Measurements from ENCODE around the gene ABCB8. TPM values are rescaled to one million over a fixed set of nuclear protein-coding genes. Genes with fewer than 3 reads are reported as not detected.

The ABCB8 gene
- total and polyA plus RNA-seq, 5 experiments from 2014 or later, result 17.1 to 74.7 (median 18.4) TPM

GRCh38 chr7:150999001-150999400 is 29.2 kb upstream of the ABCB8 start:
- ATAC-seq (no peak), DNase-seq (no peak)
- Mint-ChIP-seq H3K27me3 (peaks cover 0 to 3% (median 0%) of the 10 kb centered on the region in 5 donors), H3K9me3 (no peaks in the 10 kb centered on the region), H3K4me1 (peaks cover 15 to 50% (median 42%) of the 10 kb centered on the region in 4 donors), H3K4me3 (peak overlapping the region in 3 of 10 donors; percentile 1 to 24 (median 9)), H3K27ac (peak overlapping the region in 2 of 10 donors; percentile 20 to 27), H3K36me3 (no peaks in the 10 kb centered on the region)
- POLR2A ChIA-PET, result interaction anchor here (1.5 to 3.6 kb wide), 3 partner anchors 9 to 15 kb away, joined by 5 to 17 read pairs (median 6); no protein-coding TSS in a partner anchor

GRCh38 chr7:150999497-151000230 is 28.6 kb upstream of the ABCB8 start:
- POLR2A ChIA-PET, result interaction anchor here (2.2 to 3.6 kb wide), 2 partner anchors 10 to 11 kb away, joined by 7 to 17 read pairs; no protein-coding TSS in a partner anchor
- Mint-ChIP-seq H3K27me3 (peaks cover 0 to 5% (median 0%) of the 10 kb centered on the region in 5 donors), H3K9me3 (no peaks in the 10 kb centered on the region), H3K4me1 (peaks cover 12 to 43% (median 37%) of the 10 kb centered on the region in 4 donors), H3K4me3 (peak overlapping the region in 2 of 10 donors; percentile 9 to 20), H3K36me3 (no peaks in the 10 kb centered on the region), H3K27ac (peak overlapping the region in 2 of 10 donors; percentile 20 to 27)
- DNase-seq (peak in 1 of 10 donors; percentile 38), ATAC-seq (peak in 1 of 2 donors; percentile 38)

GRCh38 chr7:151000897-151001495 is 27.3 kb upstream of the ABCB8 start:
- DNase-seq (no peak), ATAC-seq (no peak)
- H3K27me3 Mint-ChIP-seq, result peaks cover 0 to 5% (median 0%) of the 10 kb centered on the region in 5 donors
- H3K9me3 Mint-ChIP-seq, result no peaks in the 10 kb centered on the region
- no peaks in the 10 kb centered on the region for H3K36me3 Mint-ChIP-seq
- POLR2A ChIA-PET, result interaction anchor here (2.2 kb wide), 1 partner anchor 9 kb away, joined by 7 read pairs; no protein-coding TSS in a partner anchor
- H3K4me3 Mint-ChIP-seq, result no peak overlapping the region
- peak overlapping the region in 2 of 10 donors; percentile 53 to 70 for H3K27ac Mint-ChIP-seq
- peaks cover 12 to 42% (median 32%) of the 10 kb centered on the region in 4 donors for H3K4me1 Mint-ChIP-seq

- no peak for ATAC-seq
Observed at GRCh38 chr7:151001546-151001945, 26.7 kb upstream of the ABCB8 start.

GRCh38 chr7:151003572-151003971 is 24.7 kb upstream of the ABCB8 start:
- H3K27ac Mint-ChIP-seq, result no peak overlapping the region
- H3K4me1 Mint-ChIP-seq, result peaks cover 11 to 38% (median 29%) of the 10 kb centered on the region in 4 donors
- H3K9me3 Mint-ChIP-seq, result no peaks in the 10 kb centered on the region
- ATAC-seq (no peak), DNase-seq (no peak)
- POLR2A ChIA-PET, result interaction anchor here (1.0 to 1.9 kb wide), 2 partner anchors 11 to 15 kb away, joined by 3 to 6 read pairs; no protein-coding TSS in a partner anchor
- H3K36me3 Mint-ChIP-seq, result no peaks in the 10 kb centered on the region
- H3K4me3 Mint-ChIP-seq, result no peak overlapping the region
- peaks cover 0 to 2% (median 0%) of the 10 kb centered on the region in 5 donors for H3K27me3 Mint-ChIP-seq

More at GRCh38 chr7:151001546-151001945, 26.7 kb upstream of the ABCB8 start:
- H3K27me3 Mint-ChIP-seq, result peaks cover 0 to 5% (median 0%) of the 10 kb centered on the region in 5 donors
- no peaks in the 10 kb centered on the region for H3K36me3 Mint-ChIP-seq
- POLR2A ChIA-PET, result interaction anchor here (2.2 kb wide), 1 partner anchor 9 kb away, joined by 7 read pairs; no protein-coding TSS in a partner anchor
- H3K27ac Mint-ChIP-seq, result peak overlapping the region in 1 of 10 donors; percentile 70
- H3K4me3 Mint-ChIP-seq, result no peak overlapping the region
- no peak for DNase-seq
- no peaks in the 10 kb centered on the region for H3K9me3 Mint-ChIP-seq
- H3K4me1 Mint-ChIP-seq, result peaks cover 12 to 40% (median 32%) of the 10 kb centered on the region in 4 donors

DNA sequence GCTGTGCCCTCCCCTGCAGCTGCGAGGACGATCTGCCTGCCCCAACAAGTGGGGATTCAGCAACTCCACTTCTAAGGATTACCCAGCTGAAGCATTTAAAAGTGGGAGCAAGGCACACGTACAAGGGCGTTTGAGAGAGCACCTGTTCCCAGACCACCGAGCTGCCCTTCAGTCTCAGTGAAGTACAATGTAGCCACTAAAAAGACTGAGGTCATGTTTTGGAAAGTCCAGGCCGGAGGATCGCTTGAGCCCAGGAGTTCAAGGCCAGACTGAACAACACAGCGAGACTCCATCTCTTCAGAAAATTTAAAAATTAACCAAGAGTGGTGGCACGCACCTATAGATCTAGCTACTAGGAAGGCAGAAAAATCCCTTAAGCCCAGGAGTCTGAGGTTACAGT is 22.7 kb upstream of the ABCB8 start:
- POLR2A ChIA-PET, result interaction anchor here (0.7 to 7.2 kb wide), 2 partner anchors 8 to 13 kb away, joined by 4 to 65 read pairs; no protein-coding TSS in a partner anchor
- peaks cover 11 to 40% (median 35%) of the 10 kb centered on the region in 4 donors for H3K4me1 Mint-ChIP-seq
- no peaks in the 10 kb centered on the region for H3K9me3 Mint-ChIP-seq
- no peak for ATAC-seq
- H3K27me3 Mint-ChIP-seq, result peaks cover 0 to 2% (median 0%) of the 10 kb centered on the region in 5 donors
- H3K36me3 Mint-ChIP-seq, result no peaks in the 10 kb centered on the region
- DNase-seq, result no peak
- peak overlapping the region in 5 of 10 donors; percentile 21 to 68 (median 56) for H3K27ac Mint-ChIP-seq
- H3K4me3 Mint-ChIP-seq, result peak overlapping the region in 1 of 10 donors; percentile 60

GRCh38 chr7:151006590-151007300 is 21.5 kb upstream of the ABCB8 start:
- H3K27ac Mint-ChIP-seq, result peak overlapping the region in 3 of 10 donors; percentile 22 to 56 (median 50)
- POLR2A ChIA-PET, result interaction anchor here (1.9 to 7.2 kb wide), 3 partner anchors 10 to 15 kb away, joined by 5 to 65 read pairs (median 7); no protein-coding TSS in a partner anchor
- H3K4me1 Mint-ChIP-seq, result peaks cover 17 to 48% (median 45%) of the 10 kb centered on the region in 4 donors
- peaks cover 0 to 2% (median 0%) of the 10 kb centered on the region in 5 donors for H3K27me3 Mint-ChIP-seq
- ATAC-seq, result no peak
- no peak for DNase-seq
- no peaks in the 10 kb centered on the region for H3K36me3 Mint-ChIP-seq
- H3K4me3 Mint-ChIP-seq, result peak overlapping the region in 3 of 10 donors; percentile 2 to 72 (median 45)
- H3K9me3 Mint-ChIP-seq, result no peaks in the 10 kb centered on the region

- POLR2A ChIA-PET, result interaction anchor here (0.9 to 7.2 kb wide), 9 partner anchors 9 to 44 kb away, joined by 3 to 65 read pairs (median 5); no protein-coding TSS in a partner anchor
- H3K27ac Mint-ChIP-seq, result peak overlapping the region; percentile 84 to 97 (median 94)
- peaks cover 0 to 2% (median 0%) of the 10 kb centered on the region in 5 donors for H3K27me3 Mint-ChIP-seq
- no peak for ATAC-seq
- peaks cover 23 to 55% (median 52%) of the 10 kb centered on the region in 4 donors for H3K4me1 Mint-ChIP-seq
- no peak for DNase-seq
- H3K4me3 Mint-ChIP-seq, result peak overlapping the region; percentile 72 to 89 (median 84)
- no peaks in the 10 kb centered on the region for H3K36me3 Mint-ChIP-seq
- no peaks in the 10 kb centered on the region for H3K9me3 Mint-ChIP-seq
Observed at GRCh38 chr7:151007469-151007898, 20.8 kb upstream of the ABCB8 start.

DNA sequence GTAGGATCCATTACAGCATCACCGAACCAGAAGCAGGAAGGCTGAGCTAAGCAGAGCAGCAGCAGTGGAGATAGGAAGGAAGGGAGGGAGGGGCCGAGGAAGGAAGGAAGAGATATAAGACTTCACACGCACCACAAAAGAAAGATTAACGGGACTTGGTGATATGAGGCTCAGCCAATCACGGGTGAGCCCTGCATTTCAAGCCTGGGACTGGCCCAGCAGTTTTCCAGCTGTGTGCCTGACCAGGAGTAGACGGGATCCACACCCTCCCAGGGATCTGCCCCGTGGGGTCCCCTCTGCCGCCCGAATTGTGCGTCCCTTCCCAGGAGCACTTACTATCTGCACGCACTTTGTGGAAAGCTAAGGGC is 20.1 kb upstream of the ABCB8 start:
- peak in 3 of 10 donors; percentile 46 to 55 (median 54) for DNase-seq

DNA sequence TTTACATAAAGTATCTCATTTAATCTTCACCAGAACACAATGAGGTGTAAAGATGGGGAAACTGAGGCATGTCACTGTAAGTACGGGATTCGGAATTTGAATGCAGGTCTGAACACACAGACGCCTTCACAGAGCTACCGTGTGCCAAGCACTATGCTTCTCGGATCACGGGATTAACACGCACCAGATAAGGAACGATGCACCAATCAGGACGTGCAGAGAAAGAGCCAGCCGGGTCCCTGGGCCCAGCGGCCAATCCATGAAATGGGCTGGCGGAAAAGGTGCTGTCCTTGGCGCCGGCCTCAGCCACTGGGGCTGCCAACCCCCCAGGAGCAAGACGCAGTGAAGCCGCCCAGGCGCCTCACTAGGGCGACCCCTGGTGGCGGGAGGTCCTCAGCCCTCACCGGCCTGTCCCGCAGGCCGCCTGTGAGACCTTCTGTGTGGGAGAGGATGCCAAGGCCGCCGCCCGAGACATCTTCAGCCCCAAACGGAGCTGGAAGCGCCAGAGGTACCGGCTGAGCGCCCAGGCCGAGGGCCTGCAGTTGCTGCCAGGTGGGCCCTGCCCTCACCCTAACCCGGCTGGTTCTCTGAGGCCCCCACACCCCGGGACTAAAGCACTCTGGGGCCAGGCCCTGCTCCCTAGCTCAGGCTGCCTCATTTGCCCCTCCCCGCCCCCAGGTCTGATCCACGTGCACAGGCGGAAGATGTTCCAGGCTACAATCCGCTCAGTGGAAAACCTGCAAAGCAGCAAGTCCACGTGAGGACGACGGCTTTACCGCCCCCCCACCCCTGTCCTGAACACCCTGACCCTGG is 19.5 kb upstream of the ABCB8 start:
- POLR2A ChIA-PET, result interaction anchor here (0.6 to 7.2 kb wide), 12 partner anchors 10 to 429 kb away, joined by 3 to 65 read pairs (median 4); partner anchors contain the start of genes ABCB8 and NOS3
- H3K4me3 Mint-ChIP-seq, result peak overlapping the region; percentile 72 to 89 (median 84)

More for the DNA sequence above, 20.1 kb upstream of the ABCB8 start:
- Mint-ChIP-seq H3K36me3 (no peaks in the 10 kb centered on the region), H3K27ac (peak overlapping the region; percentile 84 to 97 (median 94)), H3K4me3 (peak overlapping the region; percentile 72 to 89 (median 84)), H3K9me3 (no peaks in the 10 kb centered on the region), H3K4me1 (peaks cover 26 to 62% (median 59%) of the 10 kb centered on the region in 4 donors), H3K27me3 (peaks cover 0 to 2% (median 0%) of the 10 kb centered on the region in 5 donors)
- POLR2A ChIA-PET, result interaction anchor here (0.9 to 7.2 kb wide), 12 partner anchors 10 to 79 kb away, joined by 3 to 65 read pairs (median 5); partner anchors contain the start of genes ABCB8 and NOS3
- ATAC-seq, result peak; percentile 52 to 62

More for the DNA sequence above, 19.5 kb upstream of the ABCB8 start:
- H3K27ac Mint-ChIP-seq, result peak overlapping the region; percentile 84 to 97 (median 94)
- no peaks in the 10 kb centered on the region for H3K9me3 Mint-ChIP-seq
- DNase-seq (peak; percentile 56 to 85 (median 70)), ATAC-seq (peak; percentile 39 to 49)
- peaks cover 26 to 66% (median 62%) of the 10 kb centered on the region in 4 donors for H3K4me1 Mint-ChIP-seq
- H3K27me3 Mint-ChIP-seq, result peaks cover 0 to 2% (median 0%) of the 10 kb centered on the region in 5 donors
- H3K36me3 Mint-ChIP-seq, result no peaks in the 10 kb centered on the region
